ENCODE data around the gene PRELP. TPM values are rescaled to one million over a fixed set of nuclear protein-coding genes. Genes with fewer than 3 reads are reported as not detected.

Gene PRELP
- total RNA-seq, 4 donors from 2014 or later: 16.1 to 65.0 (median 20.7) TPM

GRCh38 chr1:203462143-203462542 is 13.5 kb upstream of the PRELP start:
- no peak for DNase-seq (ENCODE audit: low spot score in 2 of 2)
- TF ChIP-seq POLR2A (IDR thresholded peaks at IDR 0.05) (no peak), CTCF (IDR thresholded peaks at IDR 0.05) (no peak)
- intact Hi-C loops (cut with DNase I; ENCODE audit: low total_unique reads): no loop called here
- H3K4me3 ChIP-seq (ENCODE audit: low read depth, poor library complexity, severe bottlenecking): no peak overlapping the region
- 92 to 100% methylated on average over 1 of the region's 1 CpG for WGBS, 2 donors

GRCh38 chr1:203462878-203463277 is 12.7 kb upstream of the PRELP start:
- peak; percentile 80 to 96 for DNase-seq (ENCODE audit: low spot score in 2 of 2)
- H3K4me3 ChIP-seq (ENCODE audit: low read depth, poor library complexity, severe bottlenecking): no peak overlapping the region
- intact Hi-C loops (cut with DNase I; ENCODE audit: low total_unique reads): no loop called here
- WGBS, 2 donors: 39 to 50% methylated on average over 6 of the region's 6 CpGs
- no peak for TF ChIP-seq POLR2A (IDR thresholded peaks at IDR 0.05)
- no peak for TF ChIP-seq CTCF (IDR thresholded peaks at IDR 0.05)

- TF ChIP-seq CTCF (IDR thresholded peaks at IDR 0.05) (no peak), POLR2A (IDR thresholded peaks at IDR 0.05) (no peak)
- intact Hi-C loops (cut with DNase I; ENCODE audit: low total_unique reads): no loop called here
- WGBS, 2 donors: 60 to 61% methylated on average over 7 of the region's 7 CpGs
- H3K4me3 ChIP-seq (ENCODE audit: low read depth, poor library complexity, severe bottlenecking): no peak overlapping the region
- DNase-seq (ENCODE audit: low spot score in 2 of 2): peak in 1 of 2 donors; percentile 85
Measured at GRCh38 chr1:203463469-203464062, 12.0 kb upstream of the PRELP start.

GRCh38 chr1:203464226-203464625 is 11.4 kb upstream of the PRELP start:
- H3K4me3 ChIP-seq (ENCODE audit: low read depth, poor library complexity, severe bottlenecking): no peak overlapping the region
- intact Hi-C loops (cut with DNase I; ENCODE audit: low total_unique reads): no loop called here
- DNase-seq (ENCODE audit: low spot score in 2 of 2): peak in 1 of 2 donors; percentile 91
- WGBS, 2 donors: 45 to 57% methylated on average over 5 of the region's 5 CpGs
- TF ChIP-seq CTCF (IDR thresholded peaks at IDR 0.05): no peak
- TF ChIP-seq POLR2A (IDR thresholded peaks at IDR 0.05): no peak

- TF ChIP-seq POLR2A (IDR thresholded peaks at IDR 0.05) (no peak), CTCF (IDR thresholded peaks at IDR 0.05) (no peak)
- no peak overlapping the region for H3K4me3 ChIP-seq (ENCODE audit: low read depth, poor library complexity, severe bottlenecking)
- DNase-seq (ENCODE audit: low spot score in 2 of 2): peak in 1 of 2 donors; percentile 83
- WGBS, 2 donors: 88 to 93% methylated on average over 3 of the region's 3 CpGs
- intact Hi-C loops (cut with DNase I; ENCODE audit: low total_unique reads): no loop called here
Measured at GRCh38 chr1:203464743-203465142, 10.9 kb upstream of the PRELP start.

Data from lower leg skin (tissue), 4 donors.